ENCODE results near the gene AFF1. TPM values are rescaled to one million over a fixed set of nuclear protein-coding genes. Genes with fewer than 3 reads are reported as not detected.
"Not testable (repeated sequence)": the region's sequence is repeated elsewhere in the genome, so short reads cannot be mapped to it uniquely, and the experiment has no call there.

Gene AFF1
- total and polyA plus RNA-seq, 5 donors, result 63.4 to 86.6 (median 83.1) TPM

- Histone ChIP-seq H3K9me3 (ENCODE audit: control insufficient read depth, low read length) (no peaks in the 10 kb centered on the region), H3K27me3 (ENCODE audit: control insufficient read depth, insufficient read depth) (no peaks in the 10 kb centered on the region), H3K27ac (ENCODE audit: low read length) (no peak overlapping the region), H3K4me1 (ENCODE audit: control insufficient read depth, insufficient read depth, low read length) (no peaks in the 10 kb centered on the region), H3K4me3 (ENCODE audit: low read length) (no peak overlapping the region)
- no peak for DNase-seq
- ATAC-seq, result peak; percentile 52 to 65
- intact Hi-C loops (cut with DNase I), result no loop called here
- WGBS, result 47% methylated on average over 3 of the region's 3 CpGs
These were observed 206.6 kb downstream of the AFF1 start for GRCh38 chr4:87141428-87141827.

- H3K4me3 ChIP-seq (ENCODE audit: low read length), result no peak overlapping the region
- no peak for DNase-seq
- no peak for ATAC-seq
- no peaks in the 10 kb centered on the region for H3K9me3 ChIP-seq (ENCODE audit: control insufficient read depth, low read length)
- H3K27me3 ChIP-seq (ENCODE audit: control insufficient read depth, insufficient read depth), result no peaks in the 10 kb centered on the region
- no peak overlapping the region for H3K27ac ChIP-seq (ENCODE audit: low read length)
- H3K4me1 ChIP-seq (ENCODE audit: control insufficient read depth, insufficient read depth, low read length), result no peaks in the 10 kb centered on the region
- 38% methylated on average over 2 of the region's 2 CpGs for WGBS
- intact Hi-C loops (cut with DNase I), result no loop called here
These were observed 209.5 kb downstream of the AFF1 start for GRCh38 chr4:87144356-87144755.

GRCh38 chr4:87145934-87146333 lies 211.1 kb downstream of the AFF1 start:
- DNase-seq; H3K27ac ChIP-seq (ENCODE audit: low read length); H3K9me3 ChIP-seq (ENCODE audit: control insufficient read depth, low read length); ATAC-seq; H3K4me1 ChIP-seq (ENCODE audit: control insufficient read depth, insufficient read depth, low read length); H3K4me3 ChIP-seq (ENCODE audit: low read length); H3K27me3 ChIP-seq (ENCODE audit: control insufficient read depth, insufficient read depth); intact Hi-C loops (cut with DNase I): not testable (repeated sequence)
- 96% methylated on average over 6 of the region's 6 CpGs for WGBS

- H3K27ac ChIP-seq (ENCODE audit: low read length), result no peak overlapping the region
- DNase-seq, result no peak
- no peaks in the 10 kb centered on the region for H3K4me1 ChIP-seq (ENCODE audit: control insufficient read depth, insufficient read depth, low read length)
- intact Hi-C loops (cut with DNase I), result no loop called here
- no peaks in the 10 kb centered on the region for H3K27me3 ChIP-seq (ENCODE audit: control insufficient read depth, insufficient read depth)
- no peaks in the 10 kb centered on the region for H3K9me3 ChIP-seq (ENCODE audit: control insufficient read depth, low read length)
- ATAC-seq, result no peak
- 85% methylated on average over 3 of the region's 3 CpGs for WGBS
- no peak overlapping the region for H3K4me3 ChIP-seq (ENCODE audit: low read length)
These were observed 212.3 kb downstream of the AFF1 start for GRCh38 chr4:87147116-87147515.

- intact Hi-C loops (cut with DNase I), result loop anchor here in 3 of 4 donors (2.0 to 10.0 kb wide), 3 partner anchors 82 to 86 kb away; no protein-coding TSS in a partner anchor
- peak; percentile 59 to 77 for ATAC-seq
- H3K27me3 ChIP-seq (ENCODE audit: control insufficient read depth, insufficient read depth), result no peaks in the 10 kb centered on the region
- 46% methylated on average over 2 of the region's 2 CpGs for WGBS
- no peaks in the 10 kb centered on the region for H3K4me1 ChIP-seq (ENCODE audit: control insufficient read depth, insufficient read depth, low read length)
- H3K27ac ChIP-seq (ENCODE audit: low read length), result no peak overlapping the region
- no peaks in the 10 kb centered on the region for H3K9me3 ChIP-seq (ENCODE audit: control insufficient read depth, low read length)
- no peak for DNase-seq
- no peak overlapping the region for H3K4me3 ChIP-seq (ENCODE audit: low read length)
These were observed 215.9 kb downstream of the AFF1 start for GRCh38 chr4:87150498-87151261.

- Histone ChIP-seq H3K27ac (ENCODE audit: low read length) (no peak overlapping the region), H3K4me1 (ENCODE audit: control insufficient read depth, insufficient read depth, low read length) (no peaks in the 10 kb centered on the region), H3K9me3 (ENCODE audit: control insufficient read depth, low read length) (no peaks in the 10 kb centered on the region), H3K4me3 (ENCODE audit: low read length) (no peak overlapping the region), H3K27me3 (ENCODE audit: control insufficient read depth, insufficient read depth) (no peaks in the 10 kb centered on the region)
- no peak for DNase-seq
- 68% methylated on average over 1 of the region's 1 CpG for WGBS
- ATAC-seq, result no peak
- intact Hi-C loops (cut with DNase I), result loop anchor here in 3 of 4 donors (2.0 to 10.0 kb wide), 3 partner anchors 81 to 85 kb away; no protein-coding TSS in a partner anchor
These were observed 216.9 kb downstream of the AFF1 start for GRCh38 chr4:87151730-87152129.

- Histone ChIP-seq H3K4me1 (ENCODE audit: control insufficient read depth, insufficient read depth, low read length) (no peaks in the 10 kb centered on the region), H3K9me3 (ENCODE audit: control insufficient read depth, low read length) (no peaks in the 10 kb centered on the region), H3K27me3 (ENCODE audit: control insufficient read depth, insufficient read depth) (no peaks in the 10 kb centered on the region), H3K4me3 (ENCODE audit: low read length) (no peak overlapping the region), H3K27ac (ENCODE audit: low read length) (no peak overlapping the region)
- no peak for ATAC-seq
- 83% methylated on average over 14 of the region's 14 CpGs for WGBS
- DNase-seq, result no peak
- intact Hi-C loops (cut with DNase I), result loop anchor here in 2 of 4 donors (5.0 to 10.0 kb wide), 2 partner anchors 80 to 82 kb away; no protein-coding TSS in a partner anchor
These were observed 217.7 kb downstream of the AFF1 start for GRCh38 chr4:87152310-87153041.

- DNase-seq, result no peak
- no peaks in the 10 kb centered on the region for H3K27me3 ChIP-seq (ENCODE audit: control insufficient read depth, insufficient read depth)
- WGBS, result 65% methylated on average over 4 of the region's 4 CpGs
- H3K27ac ChIP-seq (ENCODE audit: low read length), result no peak overlapping the region
- intact Hi-C loops (cut with DNase I), result loop anchor here in 2 of 4 donors (5.0 to 10.0 kb wide), 2 partner anchors 79 to 82 kb away; no protein-coding TSS in a partner anchor
- no peak overlapping the region for H3K4me3 ChIP-seq (ENCODE audit: low read length)
- ATAC-seq, result no peak
- H3K4me1 ChIP-seq (ENCODE audit: control insufficient read depth, insufficient read depth, low read length), result no peaks in the 10 kb centered on the region
- H3K9me3 ChIP-seq (ENCODE audit: control insufficient read depth, low read length), result no peaks in the 10 kb centered on the region
These were observed 218.5 kb downstream of the AFF1 start for GRCh38 chr4:87153078-87153870.

- WGBS, result 98% methylated on average over 1 of the region's 1 CpG
- intact Hi-C loops (cut with DNase I), result no loop called here
These were observed 231.1 kb downstream of the AFF1 start for GRCh38 chr4:87165892-87166291.

GRCh38 chr4:87166296-87166854 lies 231.6 kb downstream of the AFF1 start:
- Histone ChIP-seq H3K27me3 (ENCODE audit: control insufficient read depth, insufficient read depth) (no peaks in the 10 kb centered on the region), H3K9me3 (ENCODE audit: control insufficient read depth, low read length) (no peaks in the 10 kb centered on the region), H3K4me1 (ENCODE audit: control insufficient read depth, insufficient read depth, low read length) (no peaks in the 10 kb centered on the region), H3K4me3 (ENCODE audit: low read length) (no peak overlapping the region), H3K27ac (ENCODE audit: low read length) (no peak overlapping the region)
- no peak for DNase-seq
- intact Hi-C loops (cut with DNase I), result no loop called here
- no peak for ATAC-seq
- WGBS, result 93% methylated on average over 3 of the region's 3 CpGs

More at GRCh38 chr4:87165892-87166291, 231.1 kb downstream of the AFF1 start:
- H3K27ac ChIP-seq (ENCODE audit: low read length), result no peak overlapping the region
- no peaks in the 10 kb centered on the region for H3K9me3 ChIP-seq (ENCODE audit: control insufficient read depth, low read length)
- no peaks in the 10 kb centered on the region for H3K4me1 ChIP-seq (ENCODE audit: control insufficient read depth, insufficient read depth, low read length)
- no peak overlapping the region for H3K4me3 ChIP-seq (ENCODE audit: low read length)
- H3K27me3 ChIP-seq (ENCODE audit: control insufficient read depth, insufficient read depth), result no peaks in the 10 kb centered on the region
- ATAC-seq, result no peak
- no peak for DNase-seq

Measured in right cardiac atrium (tissue), 5 donors.